ENCODE data around the gene DNM3. TPM values are rescaled to one million over a fixed set of nuclear protein-coding genes. Genes with fewer than 3 reads are reported as not detected.

The DNM3 gene
- total and polyA plus RNA-seq, 2 experiments from 2014 or later: 5.2 to 12.2 TPM

DNA sequence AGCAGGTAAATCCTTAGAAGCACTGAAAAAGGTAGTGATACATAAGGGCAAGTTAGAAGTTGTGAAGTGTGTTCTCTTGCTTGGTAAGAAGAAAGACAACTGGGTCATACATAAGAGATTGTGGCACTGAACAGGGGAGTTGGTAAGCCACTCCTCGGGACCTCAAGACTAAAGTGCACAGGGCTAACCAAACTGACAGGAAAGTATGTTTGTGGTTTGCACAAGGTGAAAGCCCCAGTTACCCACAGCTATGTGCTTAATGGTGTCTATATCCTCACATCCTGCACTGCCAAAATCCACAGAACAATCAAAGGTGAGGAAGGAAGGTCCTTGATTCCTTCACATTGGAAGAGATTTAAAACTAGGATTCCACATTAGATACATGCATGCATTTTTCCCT, 276.5 kb downstream of the DNM3 start:
- ATAC-seq: no peak
- H3K36me3 Mint-ChIP-seq (ENCODE audit: low read depth): peaks cover 5% of the 10 kb centered on the region

More for the DNA sequence above, 276.5 kb downstream of the DNM3 start:
- H3K79me2 ChIP-seq (replicated peaks; ENCODE audit: insufficient read depth): no peaks in the 10 kb centered on the region
- H3K27me3 ChIP-seq (ENCODE audit: insufficient read depth): no peaks in the 10 kb centered on the region
- H3K4me3 ChIP-seq: no peak overlapping the region
- H3K4me2 ChIP-seq: no peak overlapping the region
- H3F3A ChIP-seq (replicated peaks; ENCODE audit: low read depth): no peaks in the 10 kb centered on the region
- H3K27ac Mint-ChIP-seq: no peak overlapping the region
- H3K4me1 ChIP-seq (ENCODE audit: insufficient read depth): no peaks in the 10 kb centered on the region
- peaks cover 2% of the 10 kb centered on the region for H3K27me3 Mint-ChIP-seq (ENCODE audit: insufficient read depth, low read depth, poor library complexity)
- no peaks in the 10 kb centered on the region for H3K9me2 ChIP-seq (ENCODE audit: insufficient read depth)
- H3K27ac ChIP-seq (ENCODE audit: low read depth): no peak overlapping the region
- no peaks in the 10 kb centered on the region for H3K9me3 Mint-ChIP-seq
- H3K36me3 ChIP-seq (ENCODE audit: insufficient read depth): no peaks in the 10 kb centered on the region
- H3K4me1 Mint-ChIP-seq: peaks cover 6% of the 10 kb centered on the region
- DNase-seq (ENCODE audit: low spot score): no peak
- TF ChIP-seq EZH2 (IDR thresholded peaks at IDR 0.05; ENCODE audit: low read depth, unreplicated experiment) (no peak), ZNF114 (CRISPR knock-in tag; IDR thresholded peaks at IDR 0.05) (no peak), EZH2phosphoT487 (IDR thresholded peaks at IDR 0.05; ENCODE audit: unreplicated experiment) (no peak), STAT1 (IDR thresholded peaks at IDR 0.05; ENCODE audit: unreplicated experiment) (no peak), POLR2AphosphoS5 (IDR thresholded peaks at IDR 0.05; ENCODE audit: low read depth) (no peak), REST (IDR thresholded peaks at IDR 0.05; ENCODE audit: unreplicated experiment) (no peak), CREB1 (CRISPR knock-in tag; IDR thresholded peaks at IDR 0.05; ENCODE audit: low read depth) (no peak), JUNB (IDR thresholded peaks at IDR 0.05; ENCODE audit: unreplicated experiment) (no peak), ZNF331 (CRISPR knock-in tag; IDR thresholded peaks at IDR 0.05; ENCODE audit: low read depth) (no peak), NANOG (IDR thresholded peaks at IDR 0.05; ENCODE audit: borderline replicate concordance) (no peak)
- TF ChIP-seq, protein P1, sequence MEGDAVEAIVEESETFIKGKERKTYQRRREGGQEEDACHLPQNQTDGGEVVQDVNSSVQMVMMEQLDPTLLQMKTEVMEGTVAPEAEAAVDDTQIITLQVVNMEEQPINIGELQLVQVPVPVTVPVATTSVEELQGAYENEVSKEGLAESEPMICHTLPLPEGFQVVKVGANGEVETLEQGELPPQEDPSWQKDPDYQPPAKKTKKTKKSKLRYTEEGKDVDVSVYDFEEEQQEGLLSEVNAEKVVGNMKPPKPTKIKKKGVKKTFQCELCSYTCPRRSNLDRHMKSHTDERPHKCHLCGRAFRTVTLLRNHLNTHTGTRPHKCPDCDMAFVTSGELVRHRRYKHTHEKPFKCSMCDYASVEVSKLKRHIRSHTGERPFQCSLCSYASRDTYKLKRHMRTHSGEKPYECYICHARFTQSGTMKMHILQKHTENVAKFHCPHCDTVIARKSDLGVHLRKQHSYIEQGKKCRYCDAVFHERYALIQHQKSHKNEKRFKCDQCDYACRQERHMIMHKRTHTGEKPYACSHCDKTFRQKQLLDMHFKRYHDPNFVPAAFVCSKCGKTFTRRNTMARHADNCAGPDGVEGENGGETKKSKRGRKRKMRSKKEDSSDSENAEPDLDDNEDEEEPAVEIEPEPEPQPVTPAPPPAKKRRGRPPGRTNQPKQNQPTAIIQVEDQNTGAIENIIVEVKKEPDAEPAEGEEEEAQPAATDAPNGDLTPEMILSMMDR (conservative IDR thresholded peaks at IDR 0.05; ENCODE audit: low read depth in 2 of 2): no peak
- TF ChIP-seq, protein P2, sequence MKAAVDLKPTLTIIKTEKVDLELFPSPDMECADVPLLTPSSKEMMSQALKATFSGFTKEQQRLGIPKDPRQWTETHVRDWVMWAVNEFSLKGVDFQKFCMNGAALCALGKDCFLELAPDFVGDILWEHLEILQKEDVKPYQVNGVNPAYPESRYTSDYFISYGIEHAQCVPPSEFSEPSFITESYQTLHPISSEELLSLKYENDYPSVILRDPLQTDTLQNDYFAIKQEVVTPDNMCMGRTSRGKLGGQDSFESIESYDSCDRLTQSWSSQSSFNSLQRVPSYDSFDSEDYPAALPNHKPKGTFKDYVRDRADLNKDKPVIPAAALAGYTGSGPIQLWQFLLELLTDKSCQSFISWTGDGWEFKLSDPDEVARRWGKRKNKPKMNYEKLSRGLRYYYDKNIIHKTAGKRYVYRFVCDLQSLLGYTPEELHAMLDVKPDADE (IDR thresholded peaks at IDR 0.05): no peak
- TF ChIP-seq, protein P3, sequence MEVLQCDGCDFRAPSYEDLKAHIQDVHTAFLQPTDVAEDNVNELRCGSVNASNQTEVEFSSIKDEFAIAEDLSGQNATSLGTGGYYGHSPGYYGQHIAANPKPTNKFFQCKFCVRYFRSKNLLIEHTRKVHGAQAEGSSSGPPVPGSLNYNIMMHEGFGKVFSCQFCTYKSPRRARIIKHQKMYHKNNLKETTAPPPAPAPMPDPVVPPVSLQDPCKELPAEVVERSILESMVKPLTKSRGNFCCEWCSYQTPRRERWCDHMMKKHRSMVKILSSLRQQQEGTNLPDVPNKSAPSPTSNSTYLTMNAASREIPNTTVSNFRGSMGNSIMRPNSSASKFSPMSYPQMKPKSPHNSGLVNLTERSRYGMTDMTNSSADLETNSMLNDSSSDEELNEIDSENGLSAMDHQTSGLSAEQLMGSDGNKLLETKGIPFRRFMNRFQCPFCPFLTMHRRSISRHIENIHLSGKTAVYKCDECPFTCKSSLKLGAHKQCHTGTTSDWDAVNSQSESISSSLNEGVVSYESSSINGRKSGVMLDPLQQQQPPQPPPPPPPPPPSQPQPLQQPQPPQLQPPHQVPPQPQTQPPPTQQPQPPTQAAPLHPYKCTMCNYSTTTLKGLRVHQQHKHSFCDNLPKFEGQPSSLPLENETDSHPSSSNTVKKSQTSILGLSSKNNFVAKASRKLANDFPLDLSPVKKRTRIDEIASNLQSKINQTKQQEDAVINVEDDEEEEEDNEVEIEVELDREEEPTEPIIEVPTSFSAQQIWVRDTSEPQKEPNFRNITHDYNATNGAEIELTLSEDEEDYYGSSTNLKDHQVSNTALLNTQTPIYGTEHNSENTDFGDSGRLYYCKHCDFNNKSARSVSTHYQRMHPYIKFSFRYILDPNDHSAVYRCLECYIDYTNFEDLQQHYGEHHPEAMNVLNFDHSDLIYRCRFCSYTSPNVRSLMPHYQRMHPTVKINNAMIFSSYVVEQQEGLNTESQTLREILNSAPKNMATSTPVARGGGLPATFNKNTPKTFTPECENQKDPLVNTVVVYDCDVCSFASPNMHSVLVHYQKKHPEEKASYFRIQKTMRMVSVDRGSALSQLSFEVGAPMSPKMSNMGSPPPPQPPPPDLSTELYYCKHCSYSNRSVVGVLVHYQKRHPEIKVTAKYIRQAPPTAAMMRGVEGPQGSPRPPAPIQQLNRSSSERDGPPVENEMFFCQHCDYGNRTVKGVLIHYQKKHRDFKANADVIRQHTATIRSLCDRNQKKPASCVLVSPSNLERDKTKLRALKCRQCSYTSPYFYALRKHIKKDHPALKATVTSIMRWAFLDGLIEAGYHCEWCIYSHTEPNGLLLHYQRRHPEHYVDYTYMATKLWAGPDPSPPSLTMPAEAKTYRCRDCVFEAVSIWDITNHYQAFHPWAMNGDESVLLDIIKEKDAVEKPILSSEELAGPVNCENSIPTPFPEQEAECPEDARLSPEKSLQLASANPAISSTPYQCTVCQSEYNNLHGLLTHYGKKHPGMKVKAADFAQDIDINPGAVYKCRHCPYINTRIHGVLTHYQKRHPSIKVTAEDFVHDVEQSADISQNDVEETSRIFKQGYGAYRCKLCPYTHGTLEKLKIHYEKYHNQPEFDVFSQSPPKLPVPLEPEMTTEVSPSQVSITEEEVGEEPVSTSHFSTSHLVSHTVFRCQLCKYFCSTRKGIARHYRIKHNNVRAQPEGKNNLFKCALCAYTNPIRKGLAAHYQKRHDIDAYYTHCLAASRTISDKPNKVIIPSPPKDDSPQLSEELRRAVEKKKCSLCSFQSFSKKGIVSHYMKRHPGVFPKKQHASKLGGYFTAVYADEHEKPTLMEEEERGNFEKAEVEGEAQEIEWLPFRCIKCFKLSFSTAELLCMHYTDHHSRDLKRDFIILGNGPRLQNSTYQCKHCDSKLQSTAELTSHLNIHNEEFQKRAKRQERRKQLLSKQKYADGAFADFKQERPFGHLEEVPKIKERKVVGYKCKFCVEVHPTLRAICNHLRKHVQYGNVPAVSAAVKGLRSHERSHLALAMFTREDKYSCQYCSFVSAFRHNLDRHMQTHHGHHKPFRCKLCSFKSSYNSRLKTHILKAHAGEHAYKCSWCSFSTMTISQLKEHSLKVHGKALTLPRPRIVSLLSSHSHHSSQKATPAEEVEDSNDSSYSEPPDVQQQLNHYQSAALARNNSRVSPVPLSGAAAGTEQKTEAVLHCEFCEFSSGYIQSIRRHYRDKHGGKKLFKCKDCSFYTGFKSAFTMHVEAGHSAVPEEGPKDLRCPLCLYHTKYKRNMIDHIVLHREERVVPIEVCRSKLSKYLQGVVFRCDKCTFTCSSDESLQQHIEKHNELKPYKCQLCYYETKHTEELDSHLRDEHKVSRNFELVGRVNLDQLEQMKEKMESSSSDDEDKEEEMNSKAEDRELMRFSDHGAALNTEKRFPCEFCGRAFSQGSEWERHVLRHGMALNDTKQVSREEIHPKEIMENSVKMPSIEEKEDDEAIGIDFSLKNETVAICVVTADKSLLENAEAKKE (CRISPR knock-in tag; IDR thresholded peaks at IDR 0.05): no peak
- H3K4me3 Mint-ChIP-seq: no peak overlapping the region
- no peak overlapping the region for H2AFZ ChIP-seq
- no peaks in the 10 kb centered on the region for H4K20me1 ChIP-seq (replicated peaks; ENCODE audit: insufficient read depth)
